ENCODE measurements around the gene SYT7.

DNA sequence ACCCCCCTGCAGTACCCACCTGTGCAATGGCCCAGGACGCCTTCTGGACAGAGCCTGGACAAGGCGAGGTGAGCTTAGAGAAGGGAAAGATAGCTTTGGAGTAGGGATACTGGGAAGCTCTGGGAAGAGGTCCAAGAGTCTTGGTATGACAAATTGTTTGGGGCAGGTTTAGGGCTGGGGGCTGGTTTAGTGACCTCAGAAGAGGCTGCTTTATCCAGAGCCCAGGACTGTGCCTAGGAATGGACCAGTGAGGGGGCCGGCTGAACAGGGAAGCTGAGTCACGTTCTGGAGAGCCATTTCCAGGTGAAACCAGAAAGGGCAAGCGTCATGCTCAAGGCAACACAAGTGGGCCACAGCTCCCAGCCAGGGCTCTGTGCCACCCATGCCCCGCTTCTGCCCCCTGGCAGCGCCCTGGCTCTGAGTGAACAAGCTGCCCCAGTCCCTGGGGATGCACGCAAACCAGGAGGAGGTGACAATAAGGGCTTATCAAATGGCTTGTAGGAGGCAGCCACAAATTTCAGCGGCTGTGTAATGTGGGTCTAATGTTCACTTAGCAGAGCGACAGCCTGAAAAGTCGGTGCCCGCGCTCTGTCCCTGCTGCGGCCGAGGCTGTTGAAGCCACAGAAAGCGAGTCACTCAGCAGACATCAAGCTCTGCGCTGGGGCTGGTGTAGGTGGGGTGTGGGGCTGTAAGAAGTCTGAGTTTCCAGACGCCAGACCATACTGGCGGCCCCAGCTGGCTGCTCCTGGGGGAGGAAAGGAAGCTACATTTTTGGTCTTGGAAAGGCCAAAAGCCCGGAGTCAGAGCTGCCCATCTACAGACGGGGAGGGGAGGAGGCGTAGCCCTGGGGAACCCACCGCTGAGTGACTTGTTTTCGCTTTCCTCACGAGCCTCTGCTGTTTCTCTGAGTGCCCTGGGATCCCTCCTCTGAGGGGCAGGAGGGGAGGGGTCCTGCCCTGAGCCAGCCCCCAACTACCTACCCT is 18.3 kb upstream of the SYT7 start:
- TF ChIP-seq, protein P1, sequence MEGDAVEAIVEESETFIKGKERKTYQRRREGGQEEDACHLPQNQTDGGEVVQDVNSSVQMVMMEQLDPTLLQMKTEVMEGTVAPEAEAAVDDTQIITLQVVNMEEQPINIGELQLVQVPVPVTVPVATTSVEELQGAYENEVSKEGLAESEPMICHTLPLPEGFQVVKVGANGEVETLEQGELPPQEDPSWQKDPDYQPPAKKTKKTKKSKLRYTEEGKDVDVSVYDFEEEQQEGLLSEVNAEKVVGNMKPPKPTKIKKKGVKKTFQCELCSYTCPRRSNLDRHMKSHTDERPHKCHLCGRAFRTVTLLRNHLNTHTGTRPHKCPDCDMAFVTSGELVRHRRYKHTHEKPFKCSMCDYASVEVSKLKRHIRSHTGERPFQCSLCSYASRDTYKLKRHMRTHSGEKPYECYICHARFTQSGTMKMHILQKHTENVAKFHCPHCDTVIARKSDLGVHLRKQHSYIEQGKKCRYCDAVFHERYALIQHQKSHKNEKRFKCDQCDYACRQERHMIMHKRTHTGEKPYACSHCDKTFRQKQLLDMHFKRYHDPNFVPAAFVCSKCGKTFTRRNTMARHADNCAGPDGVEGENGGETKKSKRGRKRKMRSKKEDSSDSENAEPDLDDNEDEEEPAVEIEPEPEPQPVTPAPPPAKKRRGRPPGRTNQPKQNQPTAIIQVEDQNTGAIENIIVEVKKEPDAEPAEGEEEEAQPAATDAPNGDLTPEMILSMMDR (IDR thresholded peaks at IDR 0.05), result no peak
- no peak for TF ChIP-seq POLR2A (IDR thresholded peaks at IDR 0.05)
